Mesenchymal stem cell (in vitro differentiated cells and primary cell): ENCODE data around the gene FN3KRP.

Experiments used
- DNase-seq: peaks from one replicate; pipeline ENCODE4 v3.0.0-alpha.2; 2013
- H2AFZ ChIP-seq: one replicate; pipeline ENCODE4 v1.6.1; 2013; ENCODE audit warnings: low read depth, mild to moderate bottlenecking, control low read depth, inconsistent platforms, low read length, moderate library complexity
- H2AK5ac ChIP-seq: 2 replicates; pipeline ENCODE4 v1.6.1; 2013; ENCODE audit warnings: low read length, moderate library complexity, mild to moderate bottlenecking, inconsistent platforms; ENCODE audit not compliant: severe bottlenecking
- H2BK120ac ChIP-seq: one replicate; pipeline ENCODE4 v1.6.1; 2013; ENCODE audit warnings: low read depth, mild to moderate bottlenecking, inconsistent platforms, low read length, moderate library complexity
- H2BK12ac ChIP-seq, 2 experiments: one replicate each; pipeline ENCODE4 v1.6.1; 2013; ENCODE audit warnings: inconsistent platforms in 2 of 2, low read length in 2 of 2, mild to moderate bottlenecking in 2 of 2, moderate library complexity in 2 of 2, control low read depth in 1 of 2
- H2BK15ac ChIP-seq: one replicate; pipeline ENCODE4 v1.6.1; 2013; ENCODE audit warnings: mild to moderate bottlenecking, low read depth, inconsistent platforms; ENCODE audit not compliant: poor library complexity, severe bottlenecking
- H2BK5ac ChIP-seq: 2 replicates; pipeline ENCODE4 v1.6.1; 2013; ENCODE audit warnings: low read depth, mild to moderate bottlenecking, low read length, control low read depth, inconsistent platforms; ENCODE audit not compliant: poor library complexity, severe bottlenecking
- H3K14ac ChIP-seq, 2 experiments: one replicate each; pipeline ENCODE4 v1.6.1; 2013; ENCODE audit warnings: inconsistent platforms in 2 of 2, low read length in 2 of 2, control low read depth in 1 of 2, mild to moderate bottlenecking in 1 of 2, moderate library complexity in 1 of 2
- H3K18ac ChIP-seq, 2 experiments: one replicate each; pipeline ENCODE4 v1.6.1; 2013; ENCODE audit warnings: inconsistent platforms in 2 of 2, low read length in 2 of 2, control low read depth in 1 of 2, low read depth in 1 of 2, mild to moderate bottlenecking in 1 of 2
- H3K23ac ChIP-seq, 2 experiments: one replicate each; pipeline ENCODE4 v1.6.1; 2013; ENCODE audit warnings: inconsistent platforms in 2 of 2, low read length in 2 of 2, mild to moderate bottlenecking in 2 of 2, moderate library complexity in 2 of 2, control low read depth in 1 of 2
- H3K27ac ChIP-seq: 2 replicates; pipeline ENCODE4 v1.5.1; 2013; ENCODE audit warnings: mild to moderate bottlenecking, moderate library complexity, low read length, control low read depth, inconsistent platforms; ENCODE audit not compliant: poor library complexity, severe bottlenecking
- H3K27me3 ChIP-seq, 2 experiments: 2 replicates each; pipeline versions ENCODE4 v1.6.1 to v1.7.0; 2013; ENCODE audit warnings: low read length in 2 of 2, mild to moderate bottlenecking in 2 of 2, moderate library complexity in 2 of 2, control low read depth in 1 of 2, inconsistent platforms in 1 of 2; ENCODE audit not compliant: control insufficient read depth in 1 of 2, insufficient read depth in 1 of 2
- H3K36me3 ChIP-seq, 2 experiments: 2 replicates each; pipeline versions ENCODE4 v1.6.1 to v1.7.0; 2013; ENCODE audit warnings: low read length in 2 of 2, control low read depth in 1 of 2, inconsistent platforms in 1 of 2, low read depth in 1 of 2, mild to moderate bottlenecking in 1 of 2; ENCODE audit not compliant: insufficient read depth in 2 of 2, control insufficient read depth in 1 of 2
- H3K4ac ChIP-seq, 2 experiments: one replicate each; pipeline ENCODE4 v1.6.1; 2013; ENCODE audit warnings: inconsistent platforms in 2 of 2, low read length in 2 of 2, mild to moderate bottlenecking in 2 of 2, moderate library complexity in 2 of 2, control low read depth in 1 of 2, low read depth in 1 of 2
- H3K4me1 ChIP-seq: 2 replicates; pipeline ENCODE4 v1.6.1; 2013; ENCODE audit warnings: low read depth, low read length, control low read depth; ENCODE audit not compliant: control insufficient read depth, insufficient read depth
- H3K4me2 ChIP-seq: 2 replicates; pipeline ENCODE4 v1.6.1; 2013; ENCODE audit warnings: low read length, mild to moderate bottlenecking, inconsistent platforms; ENCODE audit not compliant: poor library complexity, severe bottlenecking
- H3K4me3 ChIP-seq, 2 experiments: 2 replicates each; pipeline versions ENCODE4 v1.5.1 to v1.7.0; 2013; ENCODE audit warnings: low read length in 2 of 2, mild to moderate bottlenecking in 2 of 2, control low read depth in 1 of 2, low read depth in 1 of 2; ENCODE audit not compliant: insufficient read depth in 1 of 2
- H3K79me1 ChIP-seq: replicated peaks from 2 replicates; pipeline ENCODE4 v1.6.1; 2013; ENCODE audit warnings: mild to moderate bottlenecking, control low read depth, low read length, inconsistent platforms; ENCODE audit not compliant: poor library complexity, severe bottlenecking
- H3K9ac ChIP-seq: 2 replicates; pipeline ENCODE4 v1.7.0; 2013; ENCODE audit warnings: mild to moderate bottlenecking, low read length, moderate library complexity
- H3K9me3 ChIP-seq: 2 replicates; pipeline ENCODE4 v1.7.0; 2013; ENCODE audit warnings: mild to moderate bottlenecking, low read length; ENCODE audit not compliant: control insufficient read depth
- H4K8ac ChIP-seq: one replicate; pipeline ENCODE4 v1.6.1; 2013; ENCODE audit warnings: inconsistent platforms, mild to moderate bottlenecking, low read length, moderate library complexity
- H4K91ac ChIP-seq: one replicate; pipeline ENCODE4 v1.6.1; 2013; ENCODE audit warnings: mild to moderate bottlenecking, low read length, inconsistent platforms
- WGBS: methylation state at CpG from one replicate; pipeline ENCODE4 v1.1.7; 2013; ENCODE audit warnings: mixed read lengths; 5-methylcytosine and 5-hydroxymethylcytosine counted together

FN3KRP gene

GRCh38 chr17:82709676-82710498 lies 6.6 kb upstream of the FN3KRP start:
- Histone ChIP-seq H3K9ac (no peak overlapping the region), H2BK120ac (no peak overlapping the region), H4K91ac (peak overlapping the region; percentile 36), H3K23ac (no peak overlapping the region), H2BK12ac (no peak overlapping the region), H3K27me3 (peaks cover 0 to 19% of the 10 kb centered on the region in 2 experiments), H3K79me1 (no peaks in the 10 kb centered on the region), H3K4me2 (no peak overlapping the region), H3K4me1 (peaks cover 4% of the 10 kb centered on the region), H3K36me3 (no peaks in the 10 kb centered on the region), H3K4ac (no peak overlapping the region), H3K4me3 (no peak overlapping the region), H3K14ac (no peak overlapping the region), H4K8ac (no peak overlapping the region), H2BK15ac (no peak overlapping the region), H2AK5ac (no peak overlapping the region), H2BK5ac (no peak overlapping the region), H3K18ac (no peak overlapping the region), H3K9me3 (no peaks in the 10 kb centered on the region), H3K27ac (no peak overlapping the region), H2AFZ (no peak overlapping the region)
- no peak for DNase-seq
- 92% methylated on average over 25 of the region's 25 CpGs for WGBS

- Histone ChIP-seq H3K27me3 (peaks cover 0 to 17% of the 10 kb centered on the region in 2 experiments), H4K8ac (no peak overlapping the region), H3K9ac (no peak overlapping the region), H3K23ac (no peak overlapping the region), H3K4me1 (peaks cover 4% of the 10 kb centered on the region), H2AK5ac (no peak overlapping the region), H3K14ac (no peak overlapping the region), H3K4ac (no peak overlapping the region), H2BK12ac (no peak overlapping the region), H2BK15ac (no peak overlapping the region), H3K4me3 (no peak overlapping the region), H2BK5ac (no peak overlapping the region), H2AFZ (no peak overlapping the region), H3K9me3 (no peaks in the 10 kb centered on the region), H4K91ac (no peak overlapping the region), H3K27ac (no peak overlapping the region), H3K79me1 (no peaks in the 10 kb centered on the region), H2BK120ac (no peak overlapping the region), H3K36me3 (no peaks in the 10 kb centered on the region), H3K18ac (no peak overlapping the region), H3K4me2 (no peak overlapping the region)
- 87% methylated on average over 29 of the region's 29 CpGs for WGBS
- no peak for DNase-seq
Observed at GRCh38 chr17:82710499-82711232, 5.8 kb upstream of the FN3KRP start.

GRCh38 chr17:82713071-82713723 lies 3.3 kb upstream of the FN3KRP start:
- no peak overlapping the region for H2BK120ac ChIP-seq
- no peak overlapping the region for H3K14ac ChIP-seq
- no peak overlapping the region for H2BK5ac ChIP-seq
- H2BK15ac ChIP-seq, result no peak overlapping the region
- no peak overlapping the region for H4K91ac ChIP-seq
- no peak overlapping the region for H2AK5ac ChIP-seq
- no peak overlapping the region for H3K23ac ChIP-seq
- H3K4me2 ChIP-seq, result no peak overlapping the region
- H3K4ac ChIP-seq, result no peak overlapping the region
- DNase-seq, result no peak
- no peak overlapping the region for H2BK12ac ChIP-seq
- 89% methylated on average over 35 of the region's 35 CpGs for WGBS
- no peak overlapping the region for H2AFZ ChIP-seq
- H3K9me3 ChIP-seq, result no peaks in the 10 kb centered on the region
- H3K18ac ChIP-seq, result no peak overlapping the region
- H3K4me3 ChIP-seq, result no peak overlapping the region
- no peak overlapping the region for H3K27ac ChIP-seq
- no peaks in the 10 kb centered on the region for H3K36me3 ChIP-seq
- no peak overlapping the region for H4K8ac ChIP-seq
- peaks cover 14% of the 10 kb centered on the region for H3K4me1 ChIP-seq
- H3K27me3 ChIP-seq, result peaks cover 0 to 12% of the 10 kb centered on the region in 2 experiments
- H3K9ac ChIP-seq, result no peak overlapping the region
- peaks cover 11% of the 10 kb centered on the region for H3K79me1 ChIP-seq
